GM10248 (cell line): ENCODE results near the gene AGPAT3.

Experiments used
- CTCF ChIA-PET: fragments of 300-600 bp; sonication (Branson Sonifier 250); formaldehyde crosslinking; extraction: SDS; loops from one replicate; lab custom pipeline; 2021; ENCODE audit warnings: antibody characterized with exemption; lab: Yijun Ruan, JAX
- POLR2A ChIA-PET: fragments of 350-650 bp; sonication (Branson Sonifier 250); formaldehyde crosslinking; extraction: SDS; loops from one replicate; lab custom pipeline; 2020; ENCODE audit warnings: antibody characterized with exemption; lab: Yijun Ruan, JAX
- DNase-seq: peaks from one replicate; pipeline ENCODE4 v3.0.0; 2012; ENCODE audit errors: extremely low spot score
- TF ChIP-seq, protein P1 (sequence below): IDR thresholded peaks from 2 replicates; pipeline ENCODE4 v1.5.1; 2012; ENCODE audit warnings: mild to moderate bottlenecking, low read depth; ENCODE audit errors: extremely low read depth, missing control alignments, control extremely low read depth

The AGPAT3 gene

DNA sequence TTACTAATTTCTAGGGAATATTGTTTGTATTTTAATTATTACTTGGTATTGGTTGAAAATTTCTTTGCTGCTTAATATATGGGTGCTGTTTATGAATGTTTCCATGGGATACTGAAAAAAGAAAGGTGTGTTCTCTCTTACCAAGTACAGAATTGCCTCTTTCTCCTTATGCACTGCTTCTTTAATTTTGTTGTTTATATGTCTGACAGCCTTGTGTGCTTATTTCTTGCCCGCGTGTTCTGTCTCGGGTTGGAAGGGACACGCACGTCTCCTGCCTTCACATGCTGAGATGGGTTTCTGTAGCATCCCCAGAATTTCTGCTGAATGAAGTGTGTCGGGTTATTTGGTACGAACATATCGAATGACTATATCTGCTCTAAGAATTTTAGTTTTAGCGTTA lies 51.1 kb downstream of the AGPAT3 start:
- TF ChIP-seq, protein P1, sequence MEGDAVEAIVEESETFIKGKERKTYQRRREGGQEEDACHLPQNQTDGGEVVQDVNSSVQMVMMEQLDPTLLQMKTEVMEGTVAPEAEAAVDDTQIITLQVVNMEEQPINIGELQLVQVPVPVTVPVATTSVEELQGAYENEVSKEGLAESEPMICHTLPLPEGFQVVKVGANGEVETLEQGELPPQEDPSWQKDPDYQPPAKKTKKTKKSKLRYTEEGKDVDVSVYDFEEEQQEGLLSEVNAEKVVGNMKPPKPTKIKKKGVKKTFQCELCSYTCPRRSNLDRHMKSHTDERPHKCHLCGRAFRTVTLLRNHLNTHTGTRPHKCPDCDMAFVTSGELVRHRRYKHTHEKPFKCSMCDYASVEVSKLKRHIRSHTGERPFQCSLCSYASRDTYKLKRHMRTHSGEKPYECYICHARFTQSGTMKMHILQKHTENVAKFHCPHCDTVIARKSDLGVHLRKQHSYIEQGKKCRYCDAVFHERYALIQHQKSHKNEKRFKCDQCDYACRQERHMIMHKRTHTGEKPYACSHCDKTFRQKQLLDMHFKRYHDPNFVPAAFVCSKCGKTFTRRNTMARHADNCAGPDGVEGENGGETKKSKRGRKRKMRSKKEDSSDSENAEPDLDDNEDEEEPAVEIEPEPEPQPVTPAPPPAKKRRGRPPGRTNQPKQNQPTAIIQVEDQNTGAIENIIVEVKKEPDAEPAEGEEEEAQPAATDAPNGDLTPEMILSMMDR, result no peak
- DNase-seq, result no peak
- ChIA-PET CTCF (interaction anchor here (1.2 kb wide), 1 partner anchor 22 kb away, joined by 3 read pairs; no protein-coding TSS in a partner anchor), POLR2A (interaction anchor here (0.5 kb wide), 1 partner anchor 70 kb away, joined by 5 read pairs; no protein-coding TSS in a partner anchor)

DNA sequence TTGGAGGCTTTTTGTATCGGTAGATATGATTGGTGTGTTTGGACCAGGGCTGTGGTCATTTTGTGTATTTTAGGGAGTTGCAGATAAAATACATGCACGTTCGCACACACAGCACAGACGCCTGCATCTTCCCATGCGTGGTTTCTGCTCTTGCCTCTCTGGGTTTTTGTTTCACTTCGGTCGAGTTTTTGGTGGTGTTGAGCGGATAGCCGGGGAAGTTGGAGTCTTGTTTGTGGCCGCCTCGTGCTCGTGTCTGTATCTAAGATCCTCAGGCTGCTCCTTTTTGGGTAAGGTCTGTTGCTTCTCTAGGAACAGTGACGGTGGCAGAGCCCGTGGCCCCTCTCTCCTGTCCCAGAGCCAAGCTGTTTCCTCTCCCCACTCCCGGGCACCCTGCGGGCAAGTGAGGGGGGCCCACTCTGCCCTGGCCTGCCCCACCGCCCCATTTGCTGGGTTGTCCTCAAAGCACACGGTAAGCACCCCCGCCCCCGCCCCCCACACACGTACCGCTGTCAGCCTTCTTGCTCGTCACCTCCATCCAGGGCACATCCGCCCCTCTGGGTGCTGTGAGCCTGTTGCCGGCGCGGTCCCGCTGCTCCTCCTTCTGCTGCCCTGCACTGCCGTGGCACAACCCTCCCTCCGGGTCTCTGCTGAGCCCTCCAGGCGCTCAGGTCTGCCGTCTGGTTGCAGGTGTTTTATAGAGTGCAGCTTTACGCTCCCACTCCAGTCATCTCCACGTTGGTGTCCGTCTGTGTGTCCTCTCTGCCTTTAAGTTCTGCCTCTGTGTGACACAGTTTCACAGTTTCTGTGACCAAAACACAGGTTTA lies 51.9 kb downstream of the AGPAT3 start:
- ChIA-PET CTCF (interaction anchor here (0.9 to 1.3 kb wide), 2 partner anchors 16 to 22 kb away, joined by 3 to 4 read pairs; no protein-coding TSS in a partner anchor), POLR2A (no interaction called here)
- TF ChIP-seq, protein P1, result no peak
- peak; percentile 75 for DNase-seq

DNA sequence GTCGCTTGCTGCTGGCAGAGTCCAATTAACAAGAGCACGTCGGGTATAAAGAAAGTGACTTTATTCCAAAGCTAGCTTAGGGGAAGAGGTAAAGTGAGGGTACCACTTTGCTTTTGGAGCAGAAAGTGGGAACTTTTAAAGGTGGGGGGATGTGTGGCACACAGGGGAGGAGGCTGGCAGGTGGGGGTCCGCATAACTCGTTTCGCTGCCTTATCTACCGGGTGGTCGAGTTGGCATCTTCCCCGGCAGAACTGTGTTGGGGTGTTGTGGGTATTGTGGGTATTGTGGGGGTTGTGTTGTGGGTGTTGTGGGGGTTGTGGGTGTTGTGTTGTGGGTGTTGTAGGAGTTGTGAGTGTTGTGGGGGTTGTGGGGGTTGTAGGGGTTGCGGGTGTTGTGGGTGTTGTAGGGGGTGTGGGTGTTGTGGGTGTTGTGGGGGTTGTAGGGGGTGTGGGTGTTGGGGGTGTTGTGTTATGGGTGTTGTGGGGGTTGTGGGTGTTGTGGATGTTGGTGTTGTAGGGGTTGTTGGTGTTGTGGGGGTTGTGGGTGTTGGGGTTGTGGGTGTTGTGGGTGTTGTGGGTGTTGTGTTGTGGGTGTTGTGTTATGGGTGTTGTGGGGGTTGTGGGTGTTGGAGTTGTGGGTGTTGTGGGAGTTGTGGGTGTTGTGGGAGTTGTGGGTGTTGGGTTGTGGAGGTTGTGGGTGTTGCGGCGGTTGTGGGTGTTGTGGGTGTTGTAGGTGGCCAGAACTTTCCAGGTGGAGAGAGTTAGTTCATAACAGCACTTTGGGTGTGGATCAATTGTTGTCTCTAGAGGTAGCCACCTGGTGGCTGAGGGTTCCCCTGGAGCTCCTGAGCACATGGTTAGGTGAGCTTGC lies 52.7 kb downstream of the AGPAT3 start:
- DNase-seq, result peak; percentile 66
- TF ChIP-seq, protein P1, result peak; percentile 37
- CTCF ChIA-PET, result interaction anchor here (0.8 to 1.6 kb wide), 8 partner anchors 11 to 111 kb away, joined by 3 to 8 read pairs (median 4); no protein-coding TSS in a partner anchor
- POLR2A ChIA-PET, result interaction anchor here (0.6 kb wide), 1 partner anchor 474 kb away, joined by 3 read pairs; no protein-coding TSS in a partner anchor

DNA sequence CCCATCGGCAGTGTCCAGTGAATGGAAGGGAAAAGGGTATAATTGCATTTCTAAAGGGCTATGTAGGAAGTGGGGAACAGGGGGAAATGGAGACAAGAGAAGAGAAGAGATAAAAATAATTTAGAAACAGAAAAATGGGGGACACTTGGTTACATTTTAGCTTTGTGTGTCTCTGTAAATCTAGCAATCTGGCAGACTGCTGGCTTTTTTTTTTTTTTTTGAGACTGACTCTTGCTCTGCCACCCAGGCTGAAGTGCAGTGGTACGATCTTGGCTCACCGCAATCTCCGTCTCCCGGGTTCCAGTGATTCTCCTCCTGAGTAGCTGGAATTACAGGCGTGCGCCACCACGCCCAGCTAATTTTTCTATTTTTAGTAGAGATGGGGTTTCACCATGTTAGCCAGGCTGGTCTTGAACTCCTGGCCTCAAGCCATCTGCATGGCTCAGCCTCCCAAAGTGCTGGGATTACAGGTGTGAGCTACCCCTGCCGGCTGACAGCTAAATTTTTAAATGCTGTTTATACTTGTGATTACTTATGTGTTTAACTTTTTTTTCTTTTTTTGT lies 53.4 kb downstream of the AGPAT3 start:
- DNase-seq, result no peak
- ChIA-PET POLR2A (interaction anchor here (0.6 kb wide), 1 partner anchor 474 kb away, joined by 3 read pairs; no protein-coding TSS in a partner anchor), CTCF (interaction anchor here (0.8 to 1.6 kb wide), 9 partner anchors 9 to 111 kb away, joined by 3 to 8 read pairs (median 3); no protein-coding TSS in a partner anchor)
- TF ChIP-seq, protein P1, result no peak

DNA sequence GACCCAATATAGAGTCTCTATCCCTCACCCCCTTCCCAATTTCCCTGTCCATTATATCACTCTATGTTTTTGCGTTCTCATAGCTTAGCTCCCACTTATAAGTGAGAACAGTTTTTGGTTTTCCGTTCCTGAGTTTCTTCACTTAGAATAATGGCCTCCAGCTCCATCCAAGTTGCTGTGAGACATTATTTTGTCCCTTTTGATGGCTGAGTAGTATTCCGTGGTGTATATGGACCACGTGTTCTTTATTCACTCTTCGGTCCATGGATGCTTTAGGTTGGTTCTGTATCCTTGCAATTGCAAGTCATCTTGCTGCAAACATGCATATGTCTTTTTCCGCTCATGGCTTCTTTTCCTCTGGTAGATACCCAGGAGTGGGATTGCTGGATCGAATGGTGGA lies 54.3 kb downstream of the AGPAT3 start:
- ChIA-PET CTCF (interaction anchor here (1.0 to 1.6 kb wide), 5 partner anchors 8 to 108 kb away, joined by 3 to 8 read pairs (median 3); no protein-coding TSS in a partner anchor), POLR2A (no interaction called here)
- TF ChIP-seq, protein P1, result no peak
- no peak for DNase-seq
